ENCODE results near the gene VSTM2L. TPM values are rescaled to one million over a fixed set of nuclear protein-coding genes. Genes with fewer than 3 reads are reported as not detected.

Gene VSTM2L
- total and polyA plus RNA-seq, 2 donors (not counting 3 experiments of a cell fraction or from before 2014, with no cell fraction given): 0.18 TPM; not detected in 1

DNA sequence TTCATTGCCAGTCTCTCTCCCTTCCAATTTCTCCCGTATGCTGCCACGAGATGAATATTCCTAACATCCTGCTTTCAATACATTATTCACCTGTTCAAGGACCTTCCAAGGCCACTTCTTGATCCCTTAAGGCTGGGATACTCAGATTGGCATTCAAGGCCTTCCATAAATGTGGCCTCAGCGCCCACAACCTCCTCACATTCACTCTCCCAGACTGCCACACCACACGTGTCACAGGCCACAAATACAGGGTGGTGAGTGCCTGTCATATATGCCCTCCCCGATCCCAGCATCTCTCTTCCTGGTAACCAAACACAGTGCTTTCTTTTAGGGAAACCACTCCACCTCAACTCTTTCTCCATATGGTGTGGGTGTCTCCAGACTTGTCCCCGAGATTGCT lies 74.9 kb downstream of the VSTM2L start:
- Histone ChIP-seq H3K27me3 (ENCODE audit: control insufficient read depth in 2 of 2, insufficient read depth in 2 of 2, low read length in 2 of 2) (peaks cover 8 to 15% of the 10 kb centered on the region in 2 experiments), H3K9ac (replicated peaks; ENCODE audit: extremely low read depth, insufficient read depth, low read length) (no peak overlapping the region), H3K27ac (ENCODE audit: insufficient read depth, low read depth, low read length) (no peak overlapping the region), H3K9me1 (replicated peaks; ENCODE audit: control insufficient read depth, extremely low read depth, insufficient read depth, low read length) (no peaks in the 10 kb centered on the region), H3K4me3 (replicated peaks in 1 of 3; ENCODE audit: insufficient read depth in 1 of 3, low read depth in 1 of 3, low read length in 3 of 3) (no peak overlapping the region), H2AFZ (ENCODE audit: low read depth, low read length) (no peak overlapping the region), H3K4me1 (ENCODE audit: control insufficient read depth, extremely low read depth, insufficient read depth, low read length) (no peaks in the 10 kb centered on the region), H4K20me1 (replicated peaks; ENCODE audit: control insufficient read depth, extremely low read depth, insufficient read depth, low read length) (no peaks in the 10 kb centered on the region), H3K4me2 (ENCODE audit: insufficient read depth, low read length) (no peak overlapping the region), H3K79me2 (ENCODE audit: control insufficient read depth, insufficient read depth, low read length) (no peaks in the 10 kb centered on the region), H3K36me3 (ENCODE audit: control insufficient read depth in 2 of 2, extremely low read depth in 1 of 2, insufficient read depth in 2 of 2, low read length in 2 of 2) (no peaks in the 10 kb centered on the region), H3K9me3 (replicated peaks; ENCODE audit: control insufficient read depth, insufficient read depth, low read length) (no peaks in the 10 kb centered on the region)
- FAIRE-seq (no peak), DNase-seq (ENCODE audit: low read depth, low spot score) (no peak)
- no TSS peak for BruUV-seq (replicated peaks)
- TF ChIP-seq MYC (IDR thresholded peaks at IDR 0.05; ENCODE audit: low read depth, low read length) (no peak), POLR2AphosphoS5 (IDR thresholded peaks at IDR 0.05; ENCODE audit: insufficient read depth, low read depth, low read length) (no peak), POLR2A (IDR thresholded peaks at IDR 0.05; ENCODE audit: low read depth, low read length) (no peak), JUN (IDR thresholded peaks at IDR 0.05; ENCODE audit: borderline replicate concordance, insufficient read depth, insufficient read length, low read depth) (no peak), GATA2 (IDR thresholded peaks at IDR 0.05; ENCODE audit: insufficient read depth, insufficient read length, low read depth, low read length) (no peak), FOS (IDR thresholded peaks at IDR 0.05; ENCODE audit: borderline replicate concordance, insufficient read depth, low read length) (no peak), EZH2 (IDR thresholded peaks at IDR 0.05; ENCODE audit: borderline replicate concordance, low read depth, low read length, severe bottlenecking) (no peak)
- TF ChIP-seq, protein P1, sequence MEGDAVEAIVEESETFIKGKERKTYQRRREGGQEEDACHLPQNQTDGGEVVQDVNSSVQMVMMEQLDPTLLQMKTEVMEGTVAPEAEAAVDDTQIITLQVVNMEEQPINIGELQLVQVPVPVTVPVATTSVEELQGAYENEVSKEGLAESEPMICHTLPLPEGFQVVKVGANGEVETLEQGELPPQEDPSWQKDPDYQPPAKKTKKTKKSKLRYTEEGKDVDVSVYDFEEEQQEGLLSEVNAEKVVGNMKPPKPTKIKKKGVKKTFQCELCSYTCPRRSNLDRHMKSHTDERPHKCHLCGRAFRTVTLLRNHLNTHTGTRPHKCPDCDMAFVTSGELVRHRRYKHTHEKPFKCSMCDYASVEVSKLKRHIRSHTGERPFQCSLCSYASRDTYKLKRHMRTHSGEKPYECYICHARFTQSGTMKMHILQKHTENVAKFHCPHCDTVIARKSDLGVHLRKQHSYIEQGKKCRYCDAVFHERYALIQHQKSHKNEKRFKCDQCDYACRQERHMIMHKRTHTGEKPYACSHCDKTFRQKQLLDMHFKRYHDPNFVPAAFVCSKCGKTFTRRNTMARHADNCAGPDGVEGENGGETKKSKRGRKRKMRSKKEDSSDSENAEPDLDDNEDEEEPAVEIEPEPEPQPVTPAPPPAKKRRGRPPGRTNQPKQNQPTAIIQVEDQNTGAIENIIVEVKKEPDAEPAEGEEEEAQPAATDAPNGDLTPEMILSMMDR (IDR thresholded peaks at IDR 0.05; ENCODE audit: extremely low read depth in 1 of 2, insufficient read depth in 1 of 2, low read depth in 1 of 2, low read length in 2 of 2): no peak
- TF ChIP-seq, protein P2, sequence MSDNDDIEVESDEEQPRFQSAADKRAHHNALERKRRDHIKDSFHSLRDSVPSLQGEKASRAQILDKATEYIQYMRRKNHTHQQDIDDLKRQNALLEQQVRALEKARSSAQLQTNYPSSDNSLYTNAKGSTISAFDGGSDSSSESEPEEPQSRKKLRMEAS (IDR thresholded peaks at IDR 0.05; ENCODE audit: insufficient read depth, insufficient read length): no peak
- ChIA-PET CTCF (interaction anchor here (1.2 kb wide), 1 partner anchor 15 kb away, joined by 4 read pairs; no protein-coding TSS in a partner anchor), POLR2A (no interaction called here)
- intact Hi-C loops (cut with micrococcal nuclease) (no loop called here), dilution Hi-C loops (cut with MboI; ENCODE audit: extremely low pct_ligation_motif_present, low sequenced_read_pairs) (no loop called here)
